A549 (cell line): Measurements from ENCODE around the gene OR9A2. TPM values are rescaled to one million over a fixed set of nuclear protein-coding genes. Genes with fewer than 3 reads are reported as not detected.

Experiments
- ATAC-seq, 2 experiments: fragments of 200-7000 bp in 1 of 2; fragments of >200 bp in 1 of 2; cut with Nextera tagmentation in 1 of 2; cut with Tn5 transposase in 1 of 2; 3 replicates each; pipeline versions ENCODE4 v1.8.0 to v1.9.1; 2018 to 2020; ENCODE audit warnings: mild to moderate bottlenecking in 1 of 2, moderate library complexity in 1 of 2
- CTCF ChIA-PET: fragments of 300-600 bp; sonication (Branson Sonifier 250); formaldehyde crosslinking; extraction: SDS; loops from one replicate; lab custom pipeline; 2021; ENCODE audit warnings: antibody characterized with exemption, inconsistent platforms; lab: Yijun Ruan, JAX
- POLR2A ChIA-PET: fragments of 350-600 bp; formaldehyde crosslinking; extraction: SDS; loops from one replicate; lab custom pipeline; 2021; ENCODE audit warnings: antibody characterized with exemption, inconsistent platforms; lab: Yijun Ruan, JAX
- DNase-seq, 2 experiments: peaks; one replicate each; pipeline versions ENCODE4 v3.0.0 to v3.0.0-alpha.2; 2011 to 2016; ENCODE audit warnings: low read depth in 1 of 2, low spot score in 1 of 2
- FAIRE-seq: peaks from 2 replicates; lab custom pipeline; 2011; peaks lifted over from hg19 to GRCh38; lab: Jason Lieb, UNC
- H3K27ac ChIP-seq, 2 experiments: fragments of >200 bp; sonication (Bioruptor Twin); formaldehyde crosslinking; 3 replicates each; pipeline ENCODE4 v1.5.1; 2016 to 2017
- H3K4me1 ChIP-seq: fragments of >200 bp; sonication (Bioruptor Twin); formaldehyde crosslinking; 3 replicates; pipeline ENCODE4 v1.6.1; 2016
- H3K4me2 ChIP-seq: fragments of >200 bp; sonication (Bioruptor Twin); formaldehyde crosslinking; 3 replicates; pipeline ENCODE4 v1.6.1; 2016
- H3K4me3 ChIP-seq: fragments of >200 bp; sonication (Bioruptor Twin); formaldehyde crosslinking; 3 replicates; pipeline ENCODE4 v1.5.1; 2016
- H3K9me3 ChIP-seq: fragments of >200 bp; sonication (Bioruptor Twin); formaldehyde crosslinking; 3 replicates; pipeline ENCODE4 v1.6.1; 2016
- BCL3 ChIP-seq: fragments of >200 bp; sonication (Bioruptor Twin); formaldehyde crosslinking; IDR thresholded peaks from 3 replicates; pipeline ENCODE4 v1.6.1; 2016
- CTCF ChIP-seq: fragments of >200 bp; sonication (Bioruptor Twin); formaldehyde crosslinking; IDR thresholded peaks from 3 replicates; pipeline ENCODE4 v1.5.1; 2016
- EHF ChIP-seq: fragments of 250-450 bp; sonication (Bioruptor Pico); IDR thresholded peaks from 2 replicates; pipeline ENCODE4 v1.5.0; 2020; ENCODE audit warnings: mild to moderate bottlenecking
- EP300 ChIP-seq, 2 experiments: fragments of >200 bp; sonication (Bioruptor Twin); formaldehyde crosslinking; IDR thresholded peaks; 2 replicates in 1 of 2; 3 replicates in 1 of 2; pipeline ENCODE4 v1.6.1; 2016 to 2017
- ESRRA ChIP-seq: fragments of 150-350 bp; IDR thresholded peaks from 2 replicates; pipeline ENCODE4 v1.6.1; 2014; ENCODE audit warnings: mild to moderate bottlenecking, low read length, borderline replicate concordance
- FOSB ChIP-seq: fragments of 250-450 bp; sonication (Bioruptor Pico); IDR thresholded peaks from 2 replicates; pipeline ENCODE4 v1.5.0; 2020; ENCODE audit warnings: mild to moderate bottlenecking, moderate library complexity
- FOSL2 ChIP-seq, 2 experiments: fragments of 450-650 bp in 1 of 2; fragments of >200 bp in 1 of 2; sonication (Bioruptor Twin) in 1 of 2; formaldehyde crosslinking; IDR thresholded peaks; 2 replicates each; pipeline versions ENCODE4 v1.5.0 to v1.6.1; 2016 to 2020; ENCODE audit warnings: mild to moderate bottlenecking in 1 of 2, moderate library complexity in 1 of 2
- FOXS1 ChIP-seq: fragments of 250-450 bp; sonication (Bioruptor Pico); IDR thresholded peaks from 2 replicates; pipeline ENCODE4 v1.5.0; 2020; ENCODE audit warnings: mild to moderate bottlenecking, moderate library complexity
- GATA3 ChIP-seq: IDR thresholded peaks from 2 replicates; pipeline ENCODE4 v1.6.1; 2012; ENCODE audit warnings: borderline replicate concordance
- HEYL ChIP-seq: fragments of 250-450 bp; sonication (Bioruptor Pico); IDR thresholded peaks from 2 replicates; pipeline ENCODE4 v1.8.0; 2021; ENCODE audit warnings: mild to moderate bottlenecking, moderate library complexity
- HOXB13 ChIP-seq: fragments of 250-450 bp; sonication (Bioruptor Pico); IDR thresholded peaks from 2 replicates; pipeline ENCODE4 v1.5.0; 2020; ENCODE audit warnings: low read depth, mild to moderate bottlenecking, moderate library complexity
- HOXB5 ChIP-seq: fragments of 250-450 bp; sonication (Bioruptor Pico); IDR thresholded peaks from 2 replicates; pipeline ENCODE4 v1.5.0; 2020; ENCODE audit warnings: mild to moderate bottlenecking, moderate library complexity
- JUN ChIP-seq, 2 experiments: fragments of >200 bp; sonication (Bioruptor Twin); formaldehyde crosslinking; IDR thresholded peaks; 2 replicates in 1 of 2; 3 replicates in 1 of 2; pipeline ENCODE4 v1.6.1; 2016 to 2017
- KDM5A ChIP-seq: fragments of 200-600 bp; sonication (generic); IDR thresholded peaks from 2 replicates; pipeline ENCODE4 v1.6.1; 2016; ENCODE audit warnings: antibody characterized with exemption, mild to moderate bottlenecking
- MAZ ChIP-seq: fragments of 150-350 bp; IDR thresholded peaks from 2 replicates; pipeline ENCODE4 v1.6.1; 2014; ENCODE audit warnings: antibody characterized with exemption, low read depth, low read length, borderline replicate concordance
- POLR2A ChIP-seq: IDR thresholded peaks from 2 replicates; pipeline ENCODE4 v1.6.1; 2012; ENCODE audit warnings: mild to moderate bottlenecking, low read length
- POLR2AphosphoS2 ChIP-seq: conservative IDR thresholded peaks from 2 replicates; pipeline ENCODE4 v1.6.1; 2012; ENCODE audit warnings: low read length, improper control_type of control experiment, inconsistent platforms
- RARB ChIP-seq: fragments of 250-450 bp; sonication (Bioruptor Pico); IDR thresholded peaks from 2 replicates; pipeline ENCODE4 v1.8.0; 2021; ENCODE audit warnings: mild to moderate bottlenecking, moderate library complexity
- RCOR1 ChIP-seq: fragments of 150-350 bp; IDR thresholded peaks from 2 replicates; pipeline ENCODE4 v1.6.1; 2014; ENCODE audit warnings: antibody characterized with exemption, low read length, low read depth
- RFX5 ChIP-seq: fragments of 450-650 bp; IDR thresholded peaks from 2 replicates; pipeline ENCODE4 v1.7.1; 2014; ENCODE audit warnings: antibody characterized with exemption, mild to moderate bottlenecking, moderate library complexity
- RNF2 ChIP-seq: fragments of 200-600 bp; sonication (generic); IDR thresholded peaks from 2 replicates; pipeline ENCODE4 v1.6.1; 2016; ENCODE audit warnings: low read depth, mild to moderate bottlenecking, antibody characterized with exemption, moderate library complexity, borderline replicate concordance
- SREBF2 ChIP-seq: fragments of 450-650 bp; IDR thresholded peaks from 2 replicates; pipeline ENCODE4 v1.6.1; 2014; ENCODE audit warnings: mild to moderate bottlenecking, moderate library complexity
- TFCP2L1 ChIP-seq: fragments of 250-450 bp; sonication (Bioruptor Pico); IDR thresholded peaks from 2 replicates; pipeline ENCODE4 v1.5.0; 2021; ENCODE audit warnings: mild to moderate bottlenecking
- USF2 ChIP-seq: fragments of 450-650 bp; IDR thresholded peaks from 2 replicates; pipeline ENCODE4 v1.6.1; 2014; ENCODE audit warnings: antibody characterized with exemption
- ZFP36 ChIP-seq: fragments of 450-650 bp; IDR thresholded peaks from 2 replicates; pipeline ENCODE4 v1.6.1; 2014; ENCODE audit warnings: borderline replicate concordance; ENCODE audit not compliant: partially characterized antibody
- ZNF302 ChIP-seq: fragments of 250-450 bp; sonication (Bioruptor Pico); IDR thresholded peaks from 2 replicates; pipeline ENCODE4 v1.9.0; 2021; ENCODE audit warnings: inconsistent platforms, mild to moderate bottlenecking, moderate library complexity
- WGBS: methylation state at CpG from one replicate; pipeline ENCODE4 v1.1.6; 2017; ENCODE audit errors: missing lambda C conversion rate; 5-methylcytosine and 5-hydroxymethylcytosine counted together
- polyA plus RNA-seq, 4 experiments: library from polyadenylated mRNA; depleted of rRNA in 3 of 4; stranded (reverse); fragments of >200 nt; fragmentation: RNase III in 1 of 4; extraction: RNeasy Plus Mini Kit Qiagen cat#74134 plus additional on column Dnase treatment in 1 of 4; gene quantifications; 2 replicates in 3 of 4; 3 replicates in 1 of 4; pipeline ENCODE4 v1.2.3, GENCODE V29; 2011 to 2017
- TF ChIP-seq, protein P1 (sequence below): fragments of 150-350 bp; IDR thresholded peaks from 2 replicates; pipeline ENCODE4 v1.6.1; 2014; ENCODE audit warnings: low read depth, mild to moderate bottlenecking, low read length
- TF ChIP-seq, protein P2 (sequence below): IDR thresholded peaks from 2 replicates; pipeline ENCODE4 v1.6.1; 2012
- TF ChIP-seq, protein P3 (sequence below): fragments of >200 bp; sonication (Bioruptor Twin); formaldehyde crosslinking; IDR thresholded peaks from 2 replicates; pipeline ENCODE4 v1.6.1; 2016

OR9A2 gene
- polyA plus RNA-seq, 2 of the 4 experiments (the other 2 are of a cell fraction): not detected

- TF ChIP-seq JUN (IDR thresholded peaks at IDR 0.05): no peak
- TF ChIP-seq, protein P1, sequence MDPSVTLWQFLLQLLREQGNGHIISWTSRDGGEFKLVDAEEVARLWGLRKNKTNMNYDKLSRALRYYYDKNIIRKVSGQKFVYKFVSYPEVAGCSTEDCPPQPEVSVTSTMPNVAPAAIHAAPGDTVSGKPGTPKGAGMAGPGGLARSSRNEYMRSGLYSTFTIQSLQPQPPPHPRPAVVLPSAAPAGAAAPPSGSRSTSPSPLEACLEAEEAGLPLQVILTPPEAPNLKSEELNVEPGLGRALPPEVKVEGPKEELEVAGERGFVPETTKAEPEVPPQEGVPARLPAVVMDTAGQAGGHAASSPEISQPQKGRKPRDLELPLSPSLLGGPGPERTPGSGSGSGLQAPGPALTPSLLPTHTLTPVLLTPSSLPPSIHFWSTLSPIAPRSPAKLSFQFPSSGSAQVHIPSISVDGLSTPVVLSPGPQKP: no peak
- no peak for TF ChIP-seq USF2
- TF ChIP-seq EHF (CRISPR knock-in tag): no peak
- TF ChIP-seq FOSB (CRISPR knock-in tag): no peak
- TF ChIP-seq CTCF: no peak
- TF ChIP-seq POLR2AphosphoS2: no peak
- TF ChIP-seq EP300 (IDR thresholded peaks at IDR 0.05): no peak
- no peak for TF ChIP-seq TFCP2L1 (CRISPR knock-in tag)
- TF ChIP-seq RFX5: no peak
- no peak for TF ChIP-seq BCL3
- no peak for TF ChIP-seq FOSL2 (IDR thresholded peaks at IDR 0.05)
- TF ChIP-seq FOSL2 (CRISPR knock-in tag; IDR thresholded peaks at IDR 0.05): no peak
- TF ChIP-seq KDM5A: no peak
- TF ChIP-seq POLR2A: no peak
- TF ChIP-seq HOXB5 (CRISPR knock-in tag): no peak
- TF ChIP-seq ZNF302 (CRISPR knock-in tag): no peak
- ChIA-PET CTCF (no interaction called here), POLR2A (no interaction called here)
- ATAC-seq (no peak), FAIRE-seq (no peak), DNase-seq (no peak)
- Histone ChIP-seq H3K9me3 (no peaks in the 10 kb centered on the region; the same call in 2 of the 3 replicates), H3K4me2 (no peak overlapping the region), H3K4me1 (no peaks in the 10 kb centered on the region), H3K27ac (no peak overlapping the region), H3K4me3 (no peak overlapping the region)
- WGBS: 15% methylated on average over 2 of the region's 2 CpGs
Observed at GRCh38 chr7:143068446-143068845, 41.5 kb upstream of the OR9A2 start.

DNA sequence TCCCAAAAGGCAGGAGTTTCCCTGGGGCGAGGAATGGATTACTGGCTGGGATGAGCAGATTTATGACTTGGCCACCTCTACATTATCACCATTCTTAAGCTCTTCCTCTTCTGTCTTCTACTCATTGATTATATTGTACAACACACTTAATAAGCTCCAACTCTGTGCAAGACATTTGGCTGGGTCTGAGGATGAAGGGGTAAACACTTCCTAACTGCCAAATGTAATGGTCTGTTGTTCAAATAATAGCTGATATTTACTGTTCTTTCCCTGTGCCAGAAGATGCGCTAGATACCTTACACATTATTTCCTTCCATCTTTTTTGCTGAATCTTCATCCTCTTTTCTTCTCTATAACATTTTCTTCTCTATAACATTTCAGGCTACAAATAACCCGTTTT lies 36.8 kb upstream of the OR9A2 start:
- whole genome bisulfite sequencing: 16% methylated on average over 3 of the region's 3 CpGs
- ATAC-seq: no peak
- no peak for TF ChIP-seq RNF2
- no peak for TF ChIP-seq ZFP36
- TF ChIP-seq FOXS1 (CRISPR knock-in tag): no peak
- no peak for TF ChIP-seq GATA3
- TF ChIP-seq HOXB5 (CRISPR knock-in tag): no peak
- TF ChIP-seq, protein P2, sequence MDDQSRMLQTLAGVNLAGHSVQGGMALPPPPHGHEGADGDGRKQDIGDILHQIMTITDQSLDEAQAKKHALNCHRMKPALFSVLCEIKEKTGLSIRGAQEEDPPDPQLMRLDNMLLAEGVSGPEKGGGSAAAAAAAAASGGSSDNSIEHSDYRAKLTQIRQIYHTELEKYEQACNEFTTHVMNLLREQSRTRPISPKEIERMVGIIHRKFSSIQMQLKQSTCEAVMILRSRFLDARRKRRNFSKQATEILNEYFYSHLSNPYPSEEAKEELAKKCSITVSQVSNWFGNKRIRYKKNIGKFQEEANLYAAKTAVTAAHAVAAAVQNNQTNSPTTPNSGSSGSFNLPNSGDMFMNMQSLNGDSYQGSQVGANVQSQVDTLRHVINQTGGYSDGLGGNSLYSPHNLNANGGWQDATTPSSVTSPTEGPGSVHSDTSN: no peak
- no peak for TF ChIP-seq HOXB13 (CRISPR knock-in tag)
- no peak for TF ChIP-seq SREBF2
- TF ChIP-seq, protein P1: no peak
- no peak for TF ChIP-seq MAZ
- no peak for TF ChIP-seq RARB (CRISPR knock-in tag)
- no peak for TF ChIP-seq HEYL
- TF ChIP-seq ESRRA: no peak
- TF ChIP-seq EHF (CRISPR knock-in tag): no peak
- no peak for TF ChIP-seq CTCF
- no peak for TF ChIP-seq POLR2AphosphoS2
- no peak for TF ChIP-seq RCOR1
- TF ChIP-seq, protein P3, sequence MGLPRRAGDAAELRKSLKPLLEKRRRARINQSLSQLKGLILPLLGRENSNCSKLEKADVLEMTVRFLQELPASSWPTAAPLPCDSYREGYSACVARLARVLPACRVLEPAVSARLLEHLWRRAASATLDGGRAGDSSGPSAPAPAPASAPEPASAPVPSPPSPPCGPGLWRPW: no peak
- Histone ChIP-seq H3K9me3 (no peaks in the 10 kb centered on the region; the same call in 2 of the 3 replicates), H3K4me3 (no peak overlapping the region), H3K4me1 (no peaks in the 10 kb centered on the region), H3K4me2 (no peak overlapping the region), H3K27ac (no peak overlapping the region)
- CTCF ChIA-PET: no interaction called here
- no peak for DNase-seq
- no peak for FAIRE-seq
- POLR2A ChIA-PET: no interaction called here
